Measurements from ENCODE around the gene TGFBR1. TPM values are rescaled to one million over a fixed set of nuclear protein-coding genes. Genes with fewer than 3 reads are reported as not detected.
"Not testable (repeated sequence)": the region's sequence is repeated elsewhere in the genome, so short reads cannot be mapped to it uniquely, and the experiment has no call there.

The TGFBR1 gene
- total RNA-seq, 2 experiments from 2014 or later = 72.5 to 78.0 TPM

DNA sequence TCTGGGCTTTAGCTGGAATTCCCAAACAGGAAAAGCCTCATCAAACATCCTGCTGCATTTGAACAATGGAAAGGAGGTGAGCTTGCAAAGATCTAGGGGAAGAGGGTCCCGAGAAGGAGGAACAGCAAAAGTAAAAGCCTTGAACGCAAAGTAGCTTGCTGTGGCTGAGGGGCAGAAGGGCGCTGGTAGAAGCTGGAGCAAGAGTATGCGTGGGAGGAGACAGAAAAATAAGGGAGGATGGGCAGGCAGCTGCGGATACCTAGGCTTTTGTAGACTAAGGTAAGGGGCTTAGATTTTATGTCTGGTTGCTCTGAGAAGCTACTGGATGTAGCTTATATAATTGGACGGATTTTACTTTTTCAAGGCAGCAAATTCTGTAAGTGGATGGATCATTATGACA, 21.9 kb upstream of the TGFBR1 start:
- DNase-seq (no peak), ATAC-seq (no peak)
- Mint-ChIP-seq H3K27ac (no peak overlapping the region), H3K4me1 (peaks cover 12% of the 10 kb centered on the region), H3K9me3 (ENCODE audit: low read depth) (no peaks in the 10 kb centered on the region), H3K4me3 (no peak overlapping the region), H3K27me3 (peaks cover 3% of the 10 kb centered on the region), H3K36me3 (peaks cover 3% of the 10 kb centered on the region)
- CTCF ChIA-PET = interaction anchor here (1.0 kb wide), 1 partner anchor 10 kb away, joined by 6 read pairs; no protein-coding TSS in a partner anchor

DNA sequence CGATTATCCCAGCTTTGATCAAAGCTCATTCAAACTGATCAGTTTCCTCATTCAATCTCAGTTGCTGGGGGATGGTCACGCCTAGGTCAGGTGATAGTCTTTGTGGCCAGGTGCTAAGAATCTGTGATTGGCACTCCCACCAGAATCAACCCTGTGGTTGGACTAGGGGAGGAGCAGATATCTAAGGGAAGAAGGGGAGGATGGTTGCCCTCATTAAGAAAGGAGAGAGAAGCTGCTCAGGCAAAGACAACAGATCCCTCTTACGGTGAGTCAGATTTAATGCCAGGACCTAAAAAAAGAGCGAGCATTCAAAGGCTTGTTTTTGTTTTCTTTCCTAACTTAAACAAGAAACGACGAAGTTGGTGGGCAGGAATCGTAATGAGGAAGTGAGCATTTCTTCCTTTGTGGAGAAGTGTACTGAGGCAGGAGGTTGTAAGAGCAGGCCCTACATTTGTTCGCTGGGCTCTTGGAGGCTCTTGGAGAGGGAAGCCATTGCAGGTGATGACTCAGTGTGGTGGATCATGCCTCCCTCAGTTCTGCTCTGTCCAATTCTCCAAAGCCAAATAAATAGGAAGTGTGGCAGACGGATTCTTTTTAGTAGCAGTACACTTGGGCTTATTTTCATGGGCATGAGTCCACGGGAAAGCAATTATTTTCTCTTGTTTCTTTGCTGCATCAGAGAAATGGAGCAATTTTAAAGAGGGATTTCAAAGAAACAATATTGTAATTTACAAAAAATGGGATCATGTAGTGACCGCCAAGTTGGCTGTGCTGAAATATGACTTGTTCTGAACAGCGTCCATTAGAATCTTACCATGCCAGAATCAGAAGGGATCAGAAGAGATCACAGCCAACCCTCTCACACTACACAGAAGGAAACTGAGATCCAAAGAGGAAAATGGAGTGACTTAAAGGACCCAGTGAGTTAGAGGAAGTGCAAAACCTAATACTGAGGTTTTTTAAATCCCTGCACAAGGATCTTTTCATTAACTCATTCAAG, 18.7 kb upstream of the TGFBR1 start:
- CTCF ChIA-PET = interaction anchor here (1.0 to 1.7 kb wide), 2 partner anchors 17 to 85 kb away, joined by 3 to 6 read pairs; no protein-coding TSS in a partner anchor
- peaks cover 22% of the 10 kb centered on the region for H3K36me3 Mint-ChIP-seq
- H3K9me3 Mint-ChIP-seq (ENCODE audit: low read depth) = peaks cover 9% of the 10 kb centered on the region
- H3K27me3 Mint-ChIP-seq = peaks cover 3% of the 10 kb centered on the region
- H3K4me3 Mint-ChIP-seq = no peak overlapping the region
- no peak for ATAC-seq
- no peak for DNase-seq
- H3K27ac Mint-ChIP-seq = no peak overlapping the region
- H3K4me1 Mint-ChIP-seq = peaks cover 22% of the 10 kb centered on the region

DNA sequence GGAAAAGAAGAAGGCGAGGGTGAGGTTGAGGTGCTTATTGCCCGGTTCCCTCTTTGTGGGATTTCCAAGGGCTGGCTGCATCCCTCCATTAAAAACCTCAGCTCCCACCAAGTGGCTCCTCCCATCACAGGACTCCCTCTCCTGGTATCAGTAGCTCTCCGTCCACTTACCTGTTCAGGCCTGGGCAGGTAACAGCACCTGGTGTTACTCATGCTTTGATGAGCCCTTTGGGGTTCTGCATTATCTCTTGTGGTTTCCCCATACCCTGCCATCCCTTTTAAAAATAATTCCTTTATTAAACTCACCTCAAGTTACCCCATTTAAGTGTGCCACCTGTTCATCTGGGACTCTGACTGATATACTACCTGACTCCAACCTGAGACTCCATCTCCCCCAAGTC, 17.5 kb upstream of the TGFBR1 start:
- H3K36me3 Mint-ChIP-seq = peaks cover 27% of the 10 kb centered on the region
- CTCF ChIA-PET = interaction anchor here (1.2 to 2.3 kb wide), 2 partner anchors 16 to 86 kb away, joined by 3 to 8 read pairs; partner anchors contain the start of gene TGFBR1
- DNase-seq (no peak), ATAC-seq (no peak)
- H3K27ac Mint-ChIP-seq = no peak overlapping the region
- no peak overlapping the region for H3K4me3 Mint-ChIP-seq
- peaks cover 3% of the 10 kb centered on the region for H3K27me3 Mint-ChIP-seq
- peaks cover 33% of the 10 kb centered on the region for H3K4me1 Mint-ChIP-seq
- peaks cover 9% of the 10 kb centered on the region for H3K9me3 Mint-ChIP-seq (ENCODE audit: low read depth)

DNA sequence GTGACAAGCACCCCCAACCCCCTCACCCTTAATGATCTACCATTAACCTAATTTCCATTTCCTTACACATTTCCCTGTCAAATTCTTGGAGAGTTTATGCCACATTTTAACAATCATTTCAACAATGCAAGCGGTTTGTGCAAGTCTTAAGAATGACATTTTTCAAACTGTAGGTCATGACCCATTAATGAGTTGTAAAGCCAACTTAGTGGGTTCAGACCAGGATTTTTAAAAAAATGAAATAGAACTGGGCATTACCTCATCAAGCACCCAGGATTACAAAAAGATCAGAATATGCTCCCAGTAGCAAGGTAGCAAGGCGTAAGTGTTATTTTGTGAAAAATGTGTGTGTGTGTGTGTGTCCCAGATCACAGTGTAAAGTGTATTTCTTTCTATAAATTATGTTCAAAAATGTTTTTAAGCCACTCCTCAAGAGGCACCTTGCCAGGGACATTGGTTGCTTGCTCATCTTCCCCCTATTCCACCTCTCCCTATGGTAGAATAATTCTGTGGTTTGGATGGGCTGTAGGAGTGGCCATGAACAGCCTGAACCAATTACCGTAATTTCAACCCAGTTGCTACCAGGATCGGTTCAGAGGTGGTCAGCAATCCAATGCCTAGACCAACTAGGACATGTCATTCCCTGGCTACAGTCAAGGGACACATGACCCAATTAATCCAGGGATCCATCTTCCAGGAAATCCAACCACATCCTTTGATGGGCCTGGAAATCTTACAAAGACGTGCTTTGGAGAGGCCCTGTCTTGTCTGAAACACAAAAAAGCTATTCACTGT, 14.4 kb upstream of the TGFBR1 start:
- Mint-ChIP-seq H3K9me3 (ENCODE audit: low read depth) (peaks cover 9% of the 10 kb centered on the region), H3K27ac (no peak overlapping the region), H3K27me3 (no peaks in the 10 kb centered on the region), H3K36me3 (peaks cover 36% of the 10 kb centered on the region), H3K4me3 (no peak overlapping the region), H3K4me1 (peaks cover 60% of the 10 kb centered on the region)
- no peak for ATAC-seq
- DNase-seq = no peak
- CTCF ChIA-PET = interaction anchor here (1.0 to 5.7 kb wide), 2 partner anchors 13 to 89 kb away, joined by 3 to 43 read pairs; partner anchors contain the start of gene TGFBR1

DNA sequence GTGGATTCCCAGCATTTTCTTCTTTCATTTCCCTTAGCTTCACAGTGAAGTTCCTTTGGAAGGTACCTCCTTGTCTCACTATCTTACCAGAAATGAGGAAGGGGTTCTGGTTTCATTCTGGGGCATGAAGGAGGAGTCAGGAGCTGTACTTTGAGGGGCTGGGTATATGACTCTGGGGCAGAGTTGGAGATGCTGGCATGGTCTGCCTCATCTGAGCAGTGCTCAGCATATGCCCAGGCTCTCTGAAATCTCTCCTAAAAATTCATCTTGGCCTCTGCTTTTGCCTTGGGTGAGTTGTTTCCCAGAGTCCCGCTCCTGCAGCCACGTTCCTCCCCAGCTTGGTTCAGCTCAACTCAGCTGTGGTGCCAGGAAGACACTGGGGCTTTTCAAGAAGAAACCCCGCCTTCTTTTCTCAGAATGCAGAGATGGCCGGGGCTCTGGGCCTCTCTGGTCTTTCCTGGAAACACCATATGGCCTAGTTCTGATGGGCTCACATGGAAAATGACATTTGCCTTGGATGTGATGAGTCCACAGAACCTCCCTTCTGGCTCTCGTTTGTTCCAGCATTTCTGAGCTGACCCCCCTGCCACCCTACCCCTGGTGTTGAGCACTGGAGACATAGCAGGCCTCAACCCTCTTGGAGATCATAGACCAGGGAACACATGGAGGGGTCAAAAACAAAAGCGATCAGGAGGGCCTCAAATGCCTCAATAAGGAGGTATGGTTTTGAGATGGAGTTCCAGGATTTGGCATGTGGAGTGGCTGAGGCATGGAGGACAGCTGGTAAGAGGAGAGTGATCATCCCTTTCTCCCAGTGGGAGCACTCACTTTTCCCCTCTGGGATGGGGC, 12.0 kb upstream of the TGFBR1 start:
- H3K9me3 Mint-ChIP-seq (ENCODE audit: low read depth) = peaks cover 9% of the 10 kb centered on the region
- CTCF ChIA-PET = interaction anchor here (0.7 to 5.7 kb wide), 22 partner anchors 10 to 93 kb away, joined by 3 to 43 read pairs (median 3); partner anchors contain the start of gene TGFBR1
- H3K4me1 Mint-ChIP-seq = peaks cover 69% of the 10 kb centered on the region
- H3K36me3 Mint-ChIP-seq = peaks cover 43% of the 10 kb centered on the region
- peak overlapping the region; percentile 57 for H3K4me3 Mint-ChIP-seq
- peak overlapping the region; percentile 99 for H3K27ac Mint-ChIP-seq
- no peaks in the 10 kb centered on the region for H3K27me3 Mint-ChIP-seq
- ATAC-seq (peak; percentile 89), DNase-seq (peak; percentile 91)

DNA sequence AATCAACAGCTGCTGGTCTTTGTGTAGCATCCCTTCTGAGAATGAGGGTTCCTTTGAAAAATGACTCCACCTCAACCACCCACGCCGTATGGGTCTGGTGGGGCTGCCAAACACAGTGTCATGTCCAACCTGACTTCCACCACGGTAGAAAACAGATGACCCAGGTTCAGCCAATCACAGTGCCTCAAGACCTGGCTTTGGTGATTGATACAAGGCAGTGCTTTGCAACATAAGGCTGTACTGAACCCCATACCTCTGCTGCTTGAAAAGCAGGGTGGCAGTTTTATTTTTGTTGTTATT, 11.5 kb upstream of the TGFBR1 start:
- peak overlapping the region; percentile 99 for H3K27ac Mint-ChIP-seq
- ATAC-seq (peak; percentile 77), DNase-seq (peak; percentile 90)
- H3K4me1 Mint-ChIP-seq = peaks cover 73% of the 10 kb centered on the region
- CTCF ChIA-PET = interaction anchor here (0.7 to 5.7 kb wide), 18 partner anchors 10 to 94 kb away, joined by 3 to 43 read pairs (median 4); partner anchors contain the start of gene TGFBR1
- H3K4me3 Mint-ChIP-seq = peak overlapping the region; percentile 57
- peaks cover 46% of the 10 kb centered on the region for H3K36me3 Mint-ChIP-seq
- H3K27me3 Mint-ChIP-seq = no peaks in the 10 kb centered on the region
- H3K9me3 Mint-ChIP-seq (ENCODE audit: low read depth) = peaks cover 9% of the 10 kb centered on the region

DNA sequence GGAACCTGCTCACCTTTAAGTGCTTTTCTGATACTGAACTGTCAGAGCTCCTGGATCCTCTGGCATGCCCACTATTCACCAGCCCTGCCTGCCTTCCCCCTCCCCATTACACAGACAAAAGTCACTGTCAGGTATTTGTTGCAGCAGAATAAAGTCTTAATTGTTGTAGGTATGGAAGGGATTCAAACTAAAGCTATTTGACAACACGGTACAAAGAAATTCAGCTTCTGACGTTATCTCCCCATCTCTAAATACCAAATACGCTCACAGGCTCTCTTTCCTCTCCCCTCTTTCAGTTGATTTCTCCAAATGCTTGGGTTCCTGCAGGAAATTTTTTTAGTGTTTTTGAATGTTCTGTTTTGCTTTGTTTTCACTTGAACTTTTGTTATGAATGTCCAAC, 9.3 kb upstream of the TGFBR1 start:
- H3K9me3 Mint-ChIP-seq (ENCODE audit: low read depth) = peaks cover 11% of the 10 kb centered on the region
- H3K4me1 Mint-ChIP-seq = peaks cover 86% of the 10 kb centered on the region
- CTCF ChIA-PET = interaction anchor here (0.9 to 5.7 kb wide), 4 partner anchors 8 to 82 kb away, joined by 3 to 43 read pairs (median 4); partner anchors contain the start of gene TGFBR1
- DNase-seq (no peak), ATAC-seq (no peak)
- no peaks in the 10 kb centered on the region for H3K27me3 Mint-ChIP-seq
- H3K27ac Mint-ChIP-seq = no peak overlapping the region
- H3K4me3 Mint-ChIP-seq = no peak overlapping the region
- H3K36me3 Mint-ChIP-seq = peaks cover 49% of the 10 kb centered on the region

DNA sequence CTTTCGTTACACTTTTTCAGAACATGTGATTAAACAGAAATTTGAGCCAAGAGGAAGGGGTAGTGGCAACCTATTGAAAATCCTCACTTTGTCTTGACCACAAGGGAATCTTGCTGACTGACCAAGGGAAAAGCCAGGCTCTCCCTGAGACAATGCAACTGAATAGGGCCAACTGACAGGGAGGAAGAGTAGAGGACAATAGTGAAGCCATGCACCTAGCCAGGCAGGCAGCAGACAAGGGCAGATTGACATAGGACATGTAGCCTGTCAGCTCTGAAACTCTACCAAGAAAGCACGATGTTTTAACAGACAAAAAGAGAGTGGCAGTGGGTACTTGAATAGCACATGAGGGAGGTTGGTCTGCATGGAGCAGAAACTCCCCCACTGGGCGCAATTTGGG, 8.5 kb upstream of the TGFBR1 start:
- no peak overlapping the region for H3K4me3 Mint-ChIP-seq
- peaks cover 86% of the 10 kb centered on the region for H3K4me1 Mint-ChIP-seq
- H3K27ac Mint-ChIP-seq = no peak overlapping the region
- H3K36me3 Mint-ChIP-seq = peaks cover 46% of the 10 kb centered on the region
- CTCF ChIA-PET = interaction anchor here (1.0 to 5.7 kb wide), 2 partner anchors 7 to 98 kb away, joined by 3 to 43 read pairs; partner anchors contain the start of gene TGFBR1
- DNase-seq (no peak), ATAC-seq (no peak)
- no peaks in the 10 kb centered on the region for H3K27me3 Mint-ChIP-seq
- peaks cover 11% of the 10 kb centered on the region for H3K9me3 Mint-ChIP-seq (ENCODE audit: low read depth)

DNA sequence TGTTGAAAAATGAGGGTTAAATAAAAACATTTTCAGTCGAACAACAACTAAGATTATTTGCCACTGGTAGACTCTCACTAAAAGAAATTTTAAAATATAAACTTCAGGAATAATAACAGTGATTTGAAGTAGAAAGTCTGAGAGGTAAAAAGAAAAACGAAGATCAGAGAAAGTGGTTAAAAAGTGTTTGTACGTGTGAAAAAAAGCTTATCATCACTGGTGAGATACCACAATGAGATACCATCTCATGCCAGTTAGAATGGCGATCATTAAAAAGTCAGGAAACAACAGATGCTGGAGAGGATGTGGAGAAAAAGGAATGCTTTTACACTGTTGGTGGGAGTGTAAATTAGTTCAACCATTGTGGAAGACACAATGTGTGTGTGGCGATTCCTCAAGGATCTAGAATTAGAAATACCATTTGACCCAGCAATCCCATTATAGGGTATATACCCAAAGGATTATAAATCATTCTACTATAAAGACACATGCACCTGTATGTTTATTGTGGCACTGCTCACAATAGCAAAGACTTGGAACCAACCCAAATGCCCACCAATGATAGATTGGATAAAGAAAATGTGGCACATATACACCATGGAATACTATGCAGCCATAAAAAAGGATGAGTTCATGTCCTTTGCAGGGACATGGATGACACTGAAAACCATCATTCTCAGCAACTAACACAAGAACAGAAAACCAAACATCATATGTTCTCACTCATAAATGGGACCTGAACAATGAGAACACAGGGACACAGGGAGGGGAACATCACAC, 4.9 kb upstream of the TGFBR1 start:
- Mint-ChIP-seq H3K9me3 (ENCODE audit: low read depth) (peaks cover 11% of the 10 kb centered on the region), H3K4me1 (peaks cover 70% of the 10 kb centered on the region), H3K36me3 (peaks cover 33% of the 10 kb centered on the region)
- CTCF ChIA-PET = interaction anchor here (5.3 kb wide), 1 partner anchor 41 kb away, joined by 35 read pairs; no protein-coding TSS in a partner anchor
- not testable (repeated sequence) for ATAC-seq, H3K27me3 Mint-ChIP-seq, DNase-seq, H3K4me3 Mint-ChIP-seq, H3K27ac Mint-ChIP-seq

DNA sequence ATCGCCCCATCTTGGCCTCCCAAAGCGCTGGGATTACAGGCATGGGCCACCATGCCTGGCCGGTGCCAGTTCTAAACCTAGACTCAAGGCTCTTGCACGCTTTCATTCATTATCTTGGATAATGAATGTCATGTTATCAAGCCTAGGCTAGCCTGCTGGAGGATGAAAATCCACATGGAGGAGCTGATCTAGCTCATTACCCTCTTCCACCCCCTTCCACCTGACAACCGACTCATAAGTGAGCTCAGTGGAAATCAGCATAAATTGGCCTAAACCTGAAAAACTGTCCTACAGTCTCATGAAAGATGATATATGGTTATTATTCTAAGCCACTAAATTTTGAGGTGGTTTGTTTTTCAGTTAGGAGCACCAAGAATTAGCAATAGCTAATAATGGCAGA, 3.6 kb upstream of the TGFBR1 start:
- ATAC-seq = no peak
- Mint-ChIP-seq H3K36me3 (peaks cover 33% of the 10 kb centered on the region), H3K27ac (no peak overlapping the region), H3K4me1 (peaks cover 63% of the 10 kb centered on the region), H3K27me3 (no peaks in the 10 kb centered on the region), H3K4me3 (no peak overlapping the region), H3K9me3 (ENCODE audit: low read depth) (peaks cover 11% of the 10 kb centered on the region)
- CTCF ChIA-PET = interaction anchor here (4.2 to 5.3 kb wide), 2 partner anchors 8 to 43 kb away, joined by 35 to 43 read pairs; no protein-coding TSS in a partner anchor
- no peak for DNase-seq

DNA sequence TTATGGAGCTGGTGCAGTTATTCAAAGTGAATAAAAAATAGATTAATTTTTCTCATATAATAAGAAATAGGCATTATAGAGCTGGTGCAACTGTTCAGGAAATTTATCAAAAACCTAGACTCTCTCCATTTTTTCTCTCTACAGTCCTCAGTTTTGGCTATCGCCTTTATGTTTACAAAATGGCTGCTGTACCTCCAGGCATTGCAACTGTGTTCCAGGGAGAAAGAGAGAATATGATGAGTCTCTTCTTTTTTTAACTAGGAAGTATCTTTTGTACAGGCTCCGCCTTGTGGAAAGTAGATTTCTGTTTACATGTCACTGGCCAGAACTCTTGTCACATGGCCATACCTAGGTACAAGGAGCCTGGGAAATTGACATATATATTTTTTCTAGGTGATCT, 3.1 kb upstream of the TGFBR1 start:
- Mint-ChIP-seq H3K27me3 (no peaks in the 10 kb centered on the region), H3K9me3 (ENCODE audit: low read depth) (peaks cover 11% of the 10 kb centered on the region), H3K36me3 (peaks cover 33% of the 10 kb centered on the region), H3K4me3 (no peak overlapping the region), H3K27ac (no peak overlapping the region), H3K4me1 (peaks cover 62% of the 10 kb centered on the region)
- no peak for ATAC-seq
- CTCF ChIA-PET = interaction anchor here (0.6 to 5.3 kb wide), 4 partner anchors 8 to 105 kb away, joined by 3 to 43 read pairs (median 19); no protein-coding TSS in a partner anchor
- no peak for DNase-seq
